ENCODE measurements around the gene TOMM40. TPM values are rescaled to one million over a fixed set of nuclear protein-coding genes. Genes with fewer than 3 reads are reported as not detected.

The TOMM40 gene
- 65.3 and 73.7 TPM in 2 replicates for total RNA-seq

DNA sequence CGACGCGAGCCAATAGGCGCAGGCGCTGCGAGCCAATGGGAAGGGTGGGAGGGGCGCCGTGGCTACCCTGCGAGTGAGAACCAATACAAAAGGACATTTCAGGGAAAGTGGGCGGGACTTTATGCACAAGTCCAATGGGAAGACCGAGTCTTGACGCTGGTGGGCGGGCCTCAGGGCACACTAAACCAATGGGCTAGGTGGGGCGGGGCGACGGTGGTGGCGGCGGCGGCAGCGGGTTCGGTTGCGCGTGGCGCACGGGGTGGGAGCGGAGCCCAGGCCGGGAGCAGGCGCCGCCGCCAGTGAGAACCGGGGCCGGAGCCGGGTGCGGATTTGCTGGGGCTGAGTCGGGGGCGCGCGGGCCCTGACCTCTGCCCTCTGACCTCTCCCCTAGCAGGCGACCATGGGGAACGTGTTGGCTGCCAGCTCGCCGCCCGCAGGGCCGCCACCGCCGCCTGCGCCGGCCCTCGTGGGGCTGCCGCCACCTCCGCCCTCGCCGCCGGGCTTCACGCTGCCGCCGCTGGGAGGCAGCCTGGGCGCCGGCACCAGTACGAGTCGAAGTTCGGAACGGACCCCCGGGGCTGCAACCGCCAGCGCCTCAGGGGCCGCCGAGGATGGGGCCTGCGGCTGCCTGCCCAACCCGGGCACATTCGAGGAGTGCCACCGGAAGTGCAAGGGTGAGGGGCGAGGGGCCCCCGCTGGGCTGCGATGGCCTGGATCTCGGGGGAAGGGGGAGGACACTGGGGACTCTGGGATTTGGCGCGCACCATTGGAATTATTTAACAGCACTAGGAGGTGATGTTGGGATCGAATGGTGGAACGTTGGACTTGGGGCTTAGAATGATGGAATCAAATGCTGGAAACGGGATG is at the start of gene TOMM40:
TSS of gene TOMM40 (plus strand) at position 239 of the 867 bp plus-strand sequence. CDS start at position 401, 162 bp downstream.
- no peaks in the 10 kb centered on the region for H3K27me3 ChIP-seq (ENCODE audit: control insufficient read depth, insufficient read depth, low read length)
- H3K36me3 ChIP-seq (ENCODE audit: control insufficient read depth, insufficient read depth, low read length) = peaks cover 6% of the 10 kb centered on the region
- TF ChIP-seq CTCF (IDR thresholded peaks at IDR 0.05; ENCODE audit: insufficient read depth, low read length, poor library complexity, severe bottlenecking) = no peak
- DNase-seq (ENCODE audit: low read depth) = peak; percentile 98
- H3K4me3 ChIP-seq (ENCODE audit: low read depth, low read length) = peak within 1 kb of the TSS; percentile 90

DNA sequence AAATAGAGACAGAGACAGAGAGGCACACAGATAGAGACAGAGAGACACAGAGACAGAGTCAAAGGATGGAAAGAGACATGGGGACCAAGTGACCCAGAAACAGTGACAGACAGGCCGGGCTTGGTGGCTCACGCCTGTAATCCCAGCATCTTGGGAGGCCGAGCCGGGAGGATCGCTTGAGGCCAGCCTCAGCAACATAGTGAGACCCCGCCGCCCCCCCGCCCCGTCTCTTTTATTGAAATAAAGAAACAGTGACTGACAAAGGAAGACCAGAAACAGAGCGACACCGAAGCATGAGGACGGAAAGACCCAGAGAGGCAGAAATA is 45.8 kb upstream of the TOMM40 start:
- no peak for DNase-seq (ENCODE audit: low read depth)
- peak overlapping the region; percentile 38 for H3K4me3 ChIP-seq (ENCODE audit: low read depth, low read length)
- H3K36me3 ChIP-seq (ENCODE audit: control insufficient read depth, insufficient read depth, low read length) = no peaks in the 10 kb centered on the region
- no peak for TF ChIP-seq CTCF (IDR thresholded peaks at IDR 0.05; ENCODE audit: insufficient read depth, low read length, poor library complexity, severe bottlenecking)
- no peaks in the 10 kb centered on the region for H3K27me3 ChIP-seq (ENCODE audit: control insufficient read depth, insufficient read depth, low read length)

- peak; percentile 82 for TF ChIP-seq CTCF (IDR thresholded peaks at IDR 0.05; ENCODE audit: insufficient read depth, low read length, poor library complexity, severe bottlenecking)
- Histone ChIP-seq H3K27me3 (ENCODE audit: control insufficient read depth, insufficient read depth, low read length) (no peaks in the 10 kb centered on the region), H3K4me3 (ENCODE audit: low read depth, low read length) (peak within 1 kb of the TSS; percentile 83), H3K36me3 (ENCODE audit: control insufficient read depth, insufficient read depth, low read length) (peaks cover 2% of the 10 kb centered on the region)
- DNase-seq (ENCODE audit: low read depth) = peak; percentile 82
Observed at GRCh38 chr19:44845612-44846454, 45.2 kb upstream of the TOMM40 start, which contains the start of gene NECTIN2. Gene NECTIN2, plus strand, starts transcription at chr19:44846297. Its CDS starts 229 bp downstream, at chr19:44846526.

- no peak for DNase-seq (ENCODE audit: low read depth)
- no peak for TF ChIP-seq CTCF (IDR thresholded peaks at IDR 0.05; ENCODE audit: insufficient read depth, low read length, poor library complexity, severe bottlenecking)
- Histone ChIP-seq H3K27me3 (ENCODE audit: control insufficient read depth, insufficient read depth, low read length) (no peaks in the 10 kb centered on the region), H3K36me3 (ENCODE audit: control insufficient read depth, insufficient read depth, low read length) (peaks cover 2% of the 10 kb centered on the region), H3K4me3 (ENCODE audit: low read depth, low read length) (peak overlapping the region; percentile 83)
Observed at GRCh38 chr19:44846455-44847143, 44.5 kb upstream of the TOMM40 start.

DNA sequence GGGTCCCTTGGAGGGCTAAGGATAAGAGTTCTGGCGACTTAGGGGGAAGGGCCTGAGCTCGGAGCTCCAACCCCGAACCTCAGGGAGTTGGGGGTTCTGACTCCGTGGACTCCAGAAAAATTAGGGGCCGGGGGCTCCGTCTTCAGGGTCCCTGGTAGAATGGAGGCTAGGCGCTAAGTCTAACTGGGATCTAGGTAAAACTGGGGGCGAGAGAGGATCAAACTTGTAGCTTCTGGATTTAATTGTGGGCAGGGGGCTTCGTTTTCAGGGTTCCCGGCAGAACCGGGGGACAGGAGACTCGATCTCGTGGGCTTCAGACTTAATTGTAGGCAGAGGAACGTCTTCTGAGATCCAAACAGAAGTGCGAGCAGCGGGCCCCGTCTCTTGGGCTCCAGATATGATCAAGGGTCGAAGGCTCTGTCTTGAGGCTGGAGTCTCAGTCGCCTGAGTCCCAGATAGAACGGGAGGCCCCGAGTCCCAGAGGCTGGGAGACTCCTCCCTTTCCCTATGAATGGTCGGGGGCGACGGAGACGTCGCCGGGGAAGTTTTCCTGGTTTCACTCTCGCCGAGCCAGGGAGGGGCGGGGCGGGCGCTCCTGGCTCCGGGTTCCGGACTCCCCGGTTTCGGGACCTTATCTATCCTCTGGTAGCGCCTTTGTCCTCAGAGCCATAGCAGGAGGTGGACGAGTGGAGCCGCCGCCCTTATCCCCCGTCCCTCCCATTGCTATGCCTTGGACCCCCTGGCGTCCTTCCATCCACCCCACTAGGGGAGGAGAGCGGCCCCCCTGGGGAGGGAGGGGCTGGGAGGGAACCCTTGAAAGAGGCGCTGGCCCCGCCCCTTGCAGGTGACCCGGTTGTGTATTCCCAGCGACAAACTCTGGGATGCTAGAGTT is 43.7 kb upstream of the TOMM40 start:
- no peaks in the 10 kb centered on the region for H3K27me3 ChIP-seq (ENCODE audit: control insufficient read depth, insufficient read depth, low read length)
- no peak for TF ChIP-seq CTCF (IDR thresholded peaks at IDR 0.05; ENCODE audit: insufficient read depth, low read length, poor library complexity, severe bottlenecking)
- no peak for DNase-seq (ENCODE audit: low read depth)
- H3K4me3 ChIP-seq (ENCODE audit: low read depth, low read length) = peak overlapping the region; percentile 83
- peaks cover 2% of the 10 kb centered on the region for H3K36me3 ChIP-seq (ENCODE audit: control insufficient read depth, insufficient read depth, low read length)
